GM21619 (cell line): ENCODE results near the gene TMEFF2.
A peak's percentile ranks its signal among the peaks of the same experiment; 100 is the strongest.

Source experiments
- ATAC-seq: cut with Tn5 transposase; IDR thresholded peaks from one replicate; pipeline ENCODE4 v1.9.1; 2021; ENCODE audit not compliant: unreplicated experiment

TMEFF2 gene

DNA sequence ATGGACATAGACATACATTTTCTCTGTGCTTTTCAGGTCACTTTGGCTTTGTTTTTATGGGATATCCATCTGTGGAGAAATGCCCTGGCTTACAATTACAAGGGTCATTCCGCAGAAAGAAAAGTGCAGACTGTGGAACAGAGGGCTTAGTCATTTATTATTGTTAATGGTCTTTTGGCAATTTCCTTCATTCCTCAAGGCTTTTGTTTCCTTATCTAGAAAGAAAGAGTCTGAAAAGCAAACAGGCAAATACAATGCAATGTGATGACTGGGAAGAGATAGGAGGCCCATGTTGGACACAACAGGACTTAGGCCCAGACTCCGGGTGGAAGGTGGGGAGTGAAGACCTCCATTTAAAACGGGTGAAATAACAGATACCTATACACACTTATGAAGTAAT, 218.3 kb downstream of the TMEFF2 start:
- no peak for ATAC-seq

DNA sequence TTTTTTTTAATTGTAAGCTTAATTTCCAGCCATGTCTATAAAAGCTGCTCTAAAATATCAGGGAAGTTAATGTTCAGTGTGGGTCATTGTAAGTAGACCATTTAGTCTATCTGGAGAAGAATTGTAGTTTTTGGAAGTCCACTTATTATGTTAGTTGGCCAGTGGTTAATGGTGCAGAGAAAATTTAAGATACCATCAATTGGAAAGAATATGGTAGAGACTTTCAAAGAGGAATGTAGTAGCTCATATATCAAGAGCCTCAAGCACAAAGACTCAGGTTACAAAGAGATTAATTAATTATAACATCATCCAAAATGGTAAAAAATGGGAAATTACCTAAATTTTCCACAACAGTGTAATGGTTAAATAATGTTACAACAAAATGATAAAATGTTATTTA, 220.1 kb downstream of the TMEFF2 start:
- no peak for ATAC-seq

DNA sequence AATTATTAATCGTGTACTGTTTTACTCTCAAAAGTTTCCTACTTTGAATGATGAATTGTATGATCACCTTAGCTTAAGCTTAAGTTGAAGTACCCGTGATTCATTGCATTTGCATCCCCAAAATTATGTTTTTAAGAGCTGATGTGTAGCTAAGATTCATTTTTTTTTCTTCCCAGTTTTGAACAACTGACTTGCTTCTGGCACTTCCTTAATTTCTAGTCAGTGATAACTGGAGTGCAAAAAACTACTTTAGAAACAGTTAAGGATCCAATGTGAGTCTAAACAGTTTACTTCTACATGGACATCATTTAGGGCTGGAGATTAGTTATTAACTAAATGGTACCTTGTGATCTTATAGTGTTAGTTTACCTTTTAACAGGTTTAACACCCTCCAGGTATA, 223.9 kb downstream of the TMEFF2 start:
- ATAC-seq = no peak

GRCh38 chr2:191968120-191968519, 226.6 kb downstream of the TMEFF2 start:
- ATAC-seq = no peak

DNA sequence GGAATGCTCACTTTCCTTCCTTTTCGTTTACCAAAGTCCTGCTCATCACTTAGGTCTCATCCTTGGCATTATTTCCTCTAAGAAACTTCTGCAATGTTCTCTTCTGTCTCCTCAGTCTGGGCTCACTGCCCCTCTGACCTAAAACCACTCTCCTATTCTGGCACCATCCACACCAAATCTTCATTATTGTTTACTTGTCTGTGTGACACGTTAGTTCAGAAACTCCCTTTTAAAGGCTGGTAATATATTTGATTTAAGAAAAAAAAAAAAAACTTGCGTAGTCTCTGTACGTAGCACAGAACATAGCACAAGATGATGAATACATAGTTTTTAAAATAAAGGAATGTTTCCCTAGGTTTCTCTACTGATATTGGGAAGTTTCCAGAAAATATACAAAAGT, 229.0 kb downstream of the TMEFF2 start:
- no peak for ATAC-seq

- no peak for ATAC-seq
Observed at GRCh38 chr2:191961556-191961955, 233.2 kb downstream of the TMEFF2 start.

- ATAC-seq = no peak
Observed at GRCh38 chr2:191959209-191959608, 235.5 kb downstream of the TMEFF2 start.

- ATAC-seq = no peak
Observed at GRCh38 chr2:191957996-191958860, 236.5 kb downstream of the TMEFF2 start.

- ATAC-seq = no peak
Observed at GRCh38 chr2:191954451-191954850, 240.3 kb downstream of the TMEFF2 start.

- ATAC-seq = no peak
Observed at GRCh38 chr2:191952515-191953270, 242.0 kb downstream of the TMEFF2 start.

DNA sequence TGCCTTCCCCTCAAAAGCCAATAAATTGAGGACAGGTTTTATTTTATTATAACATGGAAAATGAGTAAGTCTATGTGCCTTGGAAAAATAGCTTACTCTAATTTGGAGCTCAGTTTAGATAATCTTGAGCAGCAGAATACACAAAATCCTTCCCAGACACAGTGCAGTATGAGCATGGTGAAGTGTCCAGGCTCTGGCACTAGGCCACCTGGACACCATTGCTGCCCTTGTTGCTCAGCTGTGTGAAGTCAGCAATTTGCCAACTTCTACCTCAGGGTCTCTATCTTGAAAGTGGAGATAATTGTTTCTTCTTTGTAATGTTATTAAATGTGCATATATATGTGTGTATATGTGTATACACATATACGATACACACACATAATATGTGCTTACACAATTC, 242.9 kb downstream of the TMEFF2 start:
- no peak for ATAC-seq

DNA sequence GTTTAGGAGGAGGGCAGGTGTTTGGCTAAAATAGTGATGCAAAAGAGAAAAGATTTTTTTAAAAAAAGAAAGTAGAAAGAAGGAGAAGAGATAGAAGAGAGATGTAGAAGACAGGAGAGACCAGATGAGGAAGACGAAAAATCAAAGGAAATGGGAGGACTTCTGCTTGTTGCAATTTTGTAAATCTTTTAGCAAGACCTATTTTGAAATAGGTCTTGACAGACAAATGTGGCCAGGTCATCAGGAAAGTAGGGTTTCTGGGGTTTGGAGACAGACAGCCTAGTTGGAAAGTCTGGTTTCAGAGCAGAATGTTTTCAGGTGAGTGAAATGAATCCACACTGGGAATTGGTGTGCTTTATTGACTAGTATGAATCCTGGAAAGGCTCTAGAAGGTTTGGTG, 243.4 kb downstream of the TMEFF2 start:
- ATAC-seq = no peak

DNA sequence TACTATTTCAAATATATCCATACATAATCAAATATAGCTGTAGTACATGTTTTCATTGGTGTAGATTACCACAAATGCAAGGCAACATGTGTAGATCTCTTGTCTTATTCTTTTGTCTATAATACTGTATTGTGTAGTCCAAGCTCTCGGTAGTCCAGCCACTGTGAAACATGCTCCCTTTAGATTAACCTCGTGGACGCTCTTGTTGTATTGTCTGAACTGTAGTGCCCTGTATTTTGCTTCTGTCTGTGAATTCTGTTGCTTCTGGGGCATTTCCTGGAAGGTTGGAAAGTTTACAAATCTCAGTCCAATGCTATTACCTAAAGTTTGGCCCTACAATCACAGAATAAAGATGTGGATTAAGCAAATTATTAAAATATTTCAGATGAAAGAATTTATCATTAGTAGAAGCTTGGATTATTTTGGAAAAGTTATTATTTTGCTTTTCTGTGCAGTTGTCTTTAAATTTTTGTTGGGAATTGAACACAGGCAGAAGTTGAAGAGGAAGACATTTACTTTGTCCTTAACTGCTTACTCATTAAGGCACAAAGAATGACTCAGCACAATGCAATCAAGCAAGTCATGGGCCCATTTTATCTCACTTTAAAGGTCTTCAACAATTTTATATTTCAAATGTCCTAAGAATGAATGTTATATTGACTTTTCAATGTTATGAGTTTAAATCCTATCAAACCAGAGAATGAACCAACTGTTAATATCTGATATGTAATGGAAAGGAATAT, 244.4 kb downstream of the TMEFF2 start:
- ATAC-seq = no peak

DNA sequence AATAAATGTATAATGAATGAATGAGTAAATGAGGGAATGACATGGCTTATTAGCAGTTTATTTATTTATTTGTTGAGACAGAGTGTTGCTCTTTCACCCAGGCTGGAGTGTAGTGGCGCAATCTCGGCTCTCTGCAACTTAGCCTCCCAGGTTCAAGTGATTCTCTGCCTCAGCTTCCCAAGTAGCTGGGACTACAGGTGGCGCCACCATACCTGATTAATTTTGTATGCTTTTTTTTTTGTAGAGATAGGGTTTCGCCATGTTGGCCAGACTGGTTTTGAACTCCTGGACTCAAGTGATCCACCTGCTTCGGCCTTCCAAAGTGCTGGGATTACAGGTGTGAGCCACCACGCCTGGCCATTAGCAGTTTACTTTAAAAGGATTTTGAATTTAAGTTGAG, 247.5 kb downstream of the TMEFF2 start:
- ATAC-seq = no peak

DNA sequence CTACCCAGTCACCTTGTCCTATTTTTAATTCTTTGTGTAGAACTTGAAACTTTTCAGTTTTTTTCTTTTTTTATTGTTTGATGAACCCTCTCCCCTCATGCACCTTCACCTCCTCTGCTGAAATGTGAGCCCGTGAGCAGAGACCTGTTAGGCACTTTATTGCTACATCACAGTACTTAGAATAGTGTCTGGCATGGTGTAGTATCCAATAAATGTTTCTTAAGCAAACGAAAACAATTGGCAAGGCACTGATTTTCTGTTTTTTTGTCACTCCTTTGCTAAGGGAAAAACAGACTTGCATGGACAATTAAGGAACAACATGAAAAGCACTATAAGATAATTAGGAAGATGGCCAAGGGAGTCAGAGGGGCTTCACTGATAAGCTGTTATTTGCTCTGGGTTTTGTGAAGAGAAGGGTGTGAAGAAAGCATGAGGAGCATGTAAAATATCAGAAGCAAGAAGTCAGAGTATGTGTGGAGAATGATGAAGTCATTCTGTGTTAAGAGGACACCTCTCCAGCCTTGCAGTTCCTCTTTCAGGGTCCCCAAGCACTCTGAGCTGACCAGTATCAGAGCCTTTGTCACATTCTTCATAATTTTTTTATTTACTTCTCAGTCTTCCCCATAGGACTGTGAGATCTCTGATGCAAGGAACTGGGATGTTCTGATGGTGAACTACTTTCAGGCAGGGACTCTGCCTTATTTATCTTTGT, 248.1 kb downstream of the TMEFF2 start:
- ATAC-seq = peak; percentile 45

DNA sequence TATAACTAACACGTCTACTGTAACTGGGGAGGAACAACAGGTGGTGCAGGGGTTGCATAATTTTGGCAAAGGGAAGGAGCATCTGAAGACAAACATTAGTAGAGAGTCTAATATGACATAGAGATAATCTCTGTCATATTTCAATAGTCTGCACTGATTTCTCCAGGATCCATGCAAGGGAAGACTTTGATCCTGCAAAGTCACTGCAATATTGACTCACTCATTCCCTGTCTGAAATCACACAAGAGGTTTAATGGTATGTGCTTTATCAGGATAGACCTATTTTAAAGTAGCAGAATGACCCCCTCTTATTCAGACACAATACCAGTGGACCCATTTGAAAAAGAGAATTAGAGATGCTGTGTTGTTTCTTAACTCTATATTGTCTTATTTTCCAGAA, 249.1 kb downstream of the TMEFF2 start:
- ATAC-seq = no peak

DNA sequence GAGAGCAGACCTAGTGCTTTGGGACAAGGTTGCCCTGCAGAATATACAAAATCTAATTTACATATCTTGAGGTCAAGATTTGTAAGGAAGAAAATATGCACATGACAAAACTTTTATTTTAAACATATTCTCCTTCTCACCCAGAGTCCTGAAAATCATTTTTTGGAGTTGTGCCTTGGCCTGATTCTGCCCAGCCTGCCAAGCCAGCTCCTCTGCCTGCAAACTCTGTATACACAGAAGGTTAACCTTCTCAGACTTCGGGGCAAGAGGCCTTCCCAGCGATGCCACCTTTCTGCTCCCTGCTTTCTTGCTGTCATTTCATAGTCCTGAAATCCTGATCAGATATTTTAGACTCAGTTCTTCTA, 252.0 kb downstream of the TMEFF2 start:
- no peak for ATAC-seq

DNA sequence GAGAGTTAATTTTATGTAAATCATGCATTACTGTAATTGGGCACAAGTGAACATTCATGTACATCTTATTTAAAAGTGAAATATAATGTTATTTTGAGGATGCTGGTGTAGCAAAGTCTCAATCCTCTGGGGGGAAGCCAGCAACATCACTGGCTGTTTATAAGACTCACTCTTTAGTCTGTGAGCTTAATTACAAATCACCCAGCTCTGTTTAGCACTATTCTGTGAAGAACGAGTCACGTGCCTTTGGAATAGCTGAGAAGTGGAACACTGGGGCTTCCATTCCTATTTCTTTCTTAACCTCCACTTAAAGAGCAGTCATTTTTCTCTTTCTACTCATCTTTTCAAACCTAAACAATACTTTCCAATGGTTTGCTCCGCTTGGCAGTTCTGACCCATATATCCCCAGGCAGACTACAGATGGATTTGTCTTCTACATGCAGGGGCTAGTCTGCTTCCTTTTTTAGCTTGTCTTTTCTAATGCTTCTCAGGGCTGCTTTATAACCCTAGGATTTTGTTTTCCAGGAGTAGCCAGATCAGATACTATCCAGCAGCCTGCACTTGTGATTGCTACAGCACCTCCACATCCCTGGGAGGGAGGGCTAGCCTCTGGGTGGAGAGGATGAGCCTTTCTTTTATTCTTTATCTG, 252.5 kb downstream of the TMEFF2 start:
- no peak for ATAC-seq

DNA sequence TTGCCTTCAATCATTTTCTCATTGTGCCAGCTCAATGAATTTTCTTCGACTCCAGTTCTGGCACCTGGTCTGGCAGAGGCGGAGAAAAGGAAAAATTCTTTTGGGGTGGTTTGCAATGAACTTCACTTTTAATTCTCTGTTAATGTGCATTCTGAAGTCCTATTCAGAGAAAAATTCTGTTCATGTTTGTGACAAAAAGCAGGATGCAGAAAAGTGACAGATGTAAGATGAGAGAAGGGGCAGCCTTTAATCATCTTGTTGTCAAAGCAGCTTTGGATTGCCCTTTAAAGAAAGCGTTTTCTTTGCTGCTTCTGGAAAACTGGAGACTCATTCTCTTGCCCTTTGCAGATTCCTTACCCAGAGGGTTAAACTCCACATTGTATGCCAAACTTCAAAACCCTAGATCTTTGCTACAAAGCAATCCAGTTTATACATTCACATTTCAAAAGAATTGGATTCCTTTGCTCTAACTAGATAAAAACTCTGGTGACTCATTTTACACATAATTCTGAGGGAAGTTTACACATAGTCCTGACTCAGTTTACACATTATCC, 253.3 kb downstream of the TMEFF2 start:
- no peak for ATAC-seq

- no peak for ATAC-seq
Observed at GRCh38 chr2:191938779-191939178, 256.0 kb downstream of the TMEFF2 start.
